ENCODE data around the gene NEK5. TPM values are rescaled to one million over a fixed set of nuclear protein-coding genes. Genes with fewer than 3 reads are reported as not detected.

Gene NEK5
- total RNA-seq, 2 donors from 2014 or later: 1.4 to 1.8 TPM

DNA sequence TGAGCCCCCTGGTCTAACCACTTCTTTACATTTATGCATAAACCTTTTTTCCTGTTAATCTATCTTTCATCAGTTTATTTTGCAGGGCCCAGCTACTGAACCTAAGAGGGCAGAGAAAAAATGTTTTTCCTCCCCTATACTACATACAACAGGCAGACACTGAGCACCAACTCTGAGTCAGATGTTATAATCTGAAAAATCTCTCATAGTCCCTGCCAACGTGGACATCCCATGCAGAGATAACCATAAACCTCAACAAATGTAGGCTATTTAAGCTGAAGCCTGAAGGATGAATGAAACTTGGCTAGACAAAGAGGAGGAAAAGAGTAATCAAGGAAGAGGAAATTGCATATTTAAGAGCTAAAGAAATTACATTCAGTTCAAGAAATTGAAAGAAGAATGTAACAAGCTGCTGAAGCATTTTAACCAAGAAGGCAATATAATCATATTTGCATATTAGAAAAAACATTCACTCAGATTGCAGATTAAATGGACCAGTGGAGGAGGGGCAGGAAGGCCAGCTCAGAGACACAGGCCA is 27.9 kb upstream of the NEK5 start:
- Mint-ChIP-seq H3K4me3 (no peak overlapping the region), H3K27me3 (ENCODE audit: insufficient read depth) (peaks cover 13% of the 10 kb centered on the region), H3K4me1 (peaks cover 31% of the 10 kb centered on the region), H3K36me3 (ENCODE audit: low read depth) (peaks cover 14% of the 10 kb centered on the region), H3K9me3 (peaks cover 5% of the 10 kb centered on the region), H3K27ac (no peak overlapping the region)
- H3K4me1 ChIP-seq (ENCODE audit: control insufficient read depth, insufficient read depth, low read length): peaks cover 3% of the 10 kb centered on the region
- 47% methylated on average over 1 of the region's 1 CpG; no CpG with 5 or more reads in 1 of the 2 experiments for WGBS, 2 experiments (ENCODE audit: insufficient coverage in 1 of 2, insufficient read length in 1 of 2)
- H3K27ac ChIP-seq (ENCODE audit: low read depth, low read length): no peak overlapping the region
- no peak for DNase-seq
- H3K9me3 ChIP-seq (ENCODE audit: control insufficient read depth, low read length): no peaks in the 10 kb centered on the region
- no peak for TF ChIP-seq CTCF (conservative IDR thresholded peaks at IDR 0.05)
- no peaks in the 10 kb centered on the region for H3K27me3 ChIP-seq (ENCODE audit: control insufficient read depth, insufficient read depth, low read length, poor library complexity, severe bottlenecking)
- H3K4me3 ChIP-seq (ENCODE audit: low read length): no peak overlapping the region
- H3K9ac ChIP-seq (ENCODE audit: extremely low read depth, low read length, poor library complexity, severe bottlenecking): no peak overlapping the region
- H3K36me3 ChIP-seq (ENCODE audit: control insufficient read depth, insufficient read depth, low read length): peaks cover 20% of the 10 kb centered on the region

- H3K9me3 ChIP-seq (ENCODE audit: control insufficient read depth, low read length): no peaks in the 10 kb centered on the region
- H3K36me3 ChIP-seq (ENCODE audit: control insufficient read depth, insufficient read depth, low read length): peaks cover 34% of the 10 kb centered on the region
- Mint-ChIP-seq H3K36me3 (ENCODE audit: low read depth) (peaks cover 26% of the 10 kb centered on the region), H3K9me3 (peaks cover 5% of the 10 kb centered on the region), H3K4me1 (peaks cover 24% of the 10 kb centered on the region), H3K27me3 (ENCODE audit: insufficient read depth) (peaks cover 8% of the 10 kb centered on the region), H3K27ac (no peak overlapping the region), H3K4me3 (no peak overlapping the region)
- no peak overlapping the region for H3K27ac ChIP-seq (ENCODE audit: low read depth, low read length)
- H3K9ac ChIP-seq (ENCODE audit: extremely low read depth, low read length, poor library complexity, severe bottlenecking): no peak overlapping the region
- no peak for DNase-seq
- no peak overlapping the region for H3K4me3 ChIP-seq (ENCODE audit: low read length)
- H3K4me1 ChIP-seq (ENCODE audit: control insufficient read depth, insufficient read depth, low read length): no peaks in the 10 kb centered on the region
- no peaks in the 10 kb centered on the region for H3K27me3 ChIP-seq (ENCODE audit: control insufficient read depth, insufficient read depth, low read length, poor library complexity, severe bottlenecking)
- WGBS, 2 experiments (ENCODE audit: insufficient coverage in 1 of 2, insufficient read length in 1 of 2): 86% methylated on average over 1 of the region's 1 CpG; no CpG with 5 or more reads in 1 of the 2 experiments
- no peak for TF ChIP-seq CTCF (conservative IDR thresholded peaks at IDR 0.05)
Measured at GRCh38 chr13:52155177-52155576, 26.3 kb upstream of the NEK5 start.

DNA sequence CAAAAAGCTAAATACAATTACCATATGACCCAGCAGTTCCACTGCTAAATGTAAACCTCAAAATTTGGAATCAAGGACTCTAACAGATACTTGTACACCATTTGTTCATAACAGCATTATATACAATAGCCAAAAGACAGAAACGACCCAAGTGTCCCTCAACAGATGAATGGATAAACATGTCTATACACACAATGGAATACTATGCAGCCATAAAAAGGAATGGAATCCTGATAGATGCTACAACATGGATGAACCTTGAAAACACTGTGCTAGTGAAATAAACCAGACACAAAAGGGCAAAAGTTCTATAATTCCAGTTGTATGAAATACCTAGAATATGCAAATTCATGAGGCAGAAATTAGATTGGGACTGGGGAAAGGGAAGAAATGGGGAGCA is 18.4 kb upstream of the NEK5 start:
- no peaks in the 10 kb centered on the region for H3K4me1 ChIP-seq (ENCODE audit: control insufficient read depth, insufficient read depth, low read length)
- H3K9ac ChIP-seq (ENCODE audit: extremely low read depth, low read length, poor library complexity, severe bottlenecking): no peak overlapping the region
- no peak overlapping the region for H3K4me3 ChIP-seq (ENCODE audit: low read length)
- Mint-ChIP-seq H3K4me1 (no peaks in the 10 kb centered on the region), H3K27ac (no peak overlapping the region), H3K27me3 (ENCODE audit: insufficient read depth) (no peaks in the 10 kb centered on the region), H3K4me3 (no peak overlapping the region), H3K36me3 (ENCODE audit: low read depth) (peaks cover 48% of the 10 kb centered on the region), H3K9me3 (peaks cover 5% of the 10 kb centered on the region)
- H3K27ac ChIP-seq (ENCODE audit: low read depth, low read length): no peak overlapping the region
- peaks cover 59% of the 10 kb centered on the region for H3K36me3 ChIP-seq (ENCODE audit: control insufficient read depth, insufficient read depth, low read length)
- 79% methylated on average over 1 of the region's 1 CpG; no CpG with 5 or more reads in 1 of the 2 experiments for WGBS, 2 experiments (ENCODE audit: insufficient coverage in 1 of 2, insufficient read length in 1 of 2)
- peaks cover 6% of the 10 kb centered on the region for H3K9me3 ChIP-seq (ENCODE audit: control insufficient read depth, low read length)
- TF ChIP-seq CTCF (conservative IDR thresholded peaks at IDR 0.05): no peak
- no peak for DNase-seq
- no peaks in the 10 kb centered on the region for H3K27me3 ChIP-seq (ENCODE audit: control insufficient read depth, insufficient read depth, low read length, poor library complexity, severe bottlenecking)
